ENCODE measurements around the gene KRT86.

The KRT86 gene

DNA sequence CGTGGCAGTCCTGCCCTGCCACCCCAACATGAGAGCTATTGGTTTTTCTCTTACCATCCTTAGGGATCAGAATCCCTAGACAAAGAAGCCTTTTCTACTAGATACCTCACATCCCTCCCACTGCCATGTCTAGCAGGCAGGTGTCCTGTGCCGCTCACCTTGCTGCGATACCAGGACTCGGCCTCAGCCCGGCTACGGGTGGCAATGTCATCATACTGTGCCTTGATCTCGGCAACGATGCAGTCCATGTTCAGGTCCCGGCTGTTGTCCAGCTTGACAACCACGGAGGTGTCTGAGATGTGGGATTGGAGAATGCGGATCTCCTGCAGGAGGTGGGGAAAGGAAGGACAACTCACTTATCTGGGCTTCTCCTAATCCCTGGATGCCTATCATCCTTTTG is 42.3 kb downstream of the KRT86 start:
- no peak for ATAC-seq

DNA sequence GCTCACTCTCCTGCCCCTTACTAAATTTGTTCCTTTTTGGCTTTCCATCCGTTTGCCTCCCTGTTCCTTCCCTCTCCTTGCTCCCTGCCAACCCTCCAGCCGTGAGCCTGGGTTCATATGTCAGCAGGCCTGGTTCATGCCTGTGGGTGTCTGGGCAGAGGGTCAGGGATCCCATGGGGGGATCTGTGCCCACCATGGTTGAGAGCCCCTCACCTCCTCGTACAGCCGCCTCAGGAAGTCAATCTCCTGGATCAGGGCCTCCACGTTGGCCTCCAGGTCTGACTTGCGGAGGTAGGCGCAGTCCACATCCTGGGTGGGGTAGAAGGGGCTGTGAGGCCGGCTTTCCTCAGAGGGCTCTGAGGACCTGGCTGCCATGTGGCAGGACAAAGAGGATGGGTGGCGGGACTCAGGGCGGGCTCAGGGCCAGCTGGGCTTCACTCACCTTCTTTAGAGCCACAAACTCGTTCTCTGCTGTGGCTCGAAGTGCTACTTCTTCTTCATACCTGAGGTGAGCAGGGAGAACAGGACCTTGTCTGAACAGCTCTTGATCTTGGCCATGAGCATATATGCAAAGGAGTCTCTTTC is 43.1 kb downstream of the KRT86 start:
- no peak for ATAC-seq

DNA sequence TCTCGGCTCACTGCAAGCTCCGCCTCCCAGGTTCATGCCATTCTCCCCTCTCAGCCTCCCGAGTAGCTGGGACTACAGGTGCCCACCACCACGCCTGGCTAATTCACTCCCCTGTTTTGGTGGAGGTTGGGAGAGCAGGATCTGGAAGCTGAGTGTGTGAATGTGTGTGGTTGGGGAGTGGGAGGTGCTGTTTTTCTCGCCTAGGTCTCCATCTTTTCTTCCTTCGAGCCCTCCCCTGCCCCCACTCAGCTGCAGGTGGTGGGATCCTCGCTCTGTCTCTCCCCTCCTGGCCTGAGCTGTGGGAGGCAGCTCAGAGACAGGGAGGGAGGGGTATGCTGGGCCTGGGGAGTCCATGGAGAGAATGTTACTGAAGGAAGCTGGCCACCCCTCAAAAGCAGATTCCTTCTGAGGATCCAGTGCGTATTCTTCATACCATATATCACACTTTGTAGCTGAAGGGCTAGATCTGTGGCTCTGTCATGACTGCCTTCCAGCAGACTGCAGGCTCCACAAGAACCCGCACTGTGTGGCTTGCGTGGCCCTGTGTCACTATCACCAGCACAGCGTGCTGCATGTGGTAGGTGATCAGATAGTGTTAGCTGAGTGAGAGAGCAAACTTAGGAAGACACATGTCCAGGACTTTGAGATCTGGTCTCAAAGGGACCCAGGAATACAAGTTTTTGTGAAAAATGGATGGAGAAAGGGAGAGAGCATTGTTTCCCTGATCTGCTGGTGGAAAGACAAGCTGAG is 44.0 kb downstream of the KRT86 start:
- ATAC-seq: no peak

DNA sequence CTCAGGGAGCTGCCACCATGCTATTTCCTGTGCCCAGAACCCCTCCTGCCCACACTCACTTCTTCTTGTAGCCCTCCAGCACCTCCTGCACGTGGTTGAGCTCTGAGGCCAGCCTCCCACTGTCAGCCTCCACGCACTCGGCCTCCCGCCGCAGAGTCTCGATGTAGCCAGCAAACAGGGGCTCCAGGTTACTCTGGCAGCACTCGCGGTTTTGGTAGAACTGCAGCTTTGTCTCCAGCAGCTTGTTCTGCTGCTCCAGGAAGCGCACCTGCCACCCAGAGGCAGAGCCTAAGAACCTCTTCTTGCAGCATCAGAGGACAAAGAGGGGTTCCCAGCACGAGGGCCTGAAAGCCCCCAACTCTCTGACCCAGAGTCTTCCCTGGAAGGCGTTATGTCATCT is 44.7 kb downstream of the KRT86 start:
- no peak for ATAC-seq

DNA sequence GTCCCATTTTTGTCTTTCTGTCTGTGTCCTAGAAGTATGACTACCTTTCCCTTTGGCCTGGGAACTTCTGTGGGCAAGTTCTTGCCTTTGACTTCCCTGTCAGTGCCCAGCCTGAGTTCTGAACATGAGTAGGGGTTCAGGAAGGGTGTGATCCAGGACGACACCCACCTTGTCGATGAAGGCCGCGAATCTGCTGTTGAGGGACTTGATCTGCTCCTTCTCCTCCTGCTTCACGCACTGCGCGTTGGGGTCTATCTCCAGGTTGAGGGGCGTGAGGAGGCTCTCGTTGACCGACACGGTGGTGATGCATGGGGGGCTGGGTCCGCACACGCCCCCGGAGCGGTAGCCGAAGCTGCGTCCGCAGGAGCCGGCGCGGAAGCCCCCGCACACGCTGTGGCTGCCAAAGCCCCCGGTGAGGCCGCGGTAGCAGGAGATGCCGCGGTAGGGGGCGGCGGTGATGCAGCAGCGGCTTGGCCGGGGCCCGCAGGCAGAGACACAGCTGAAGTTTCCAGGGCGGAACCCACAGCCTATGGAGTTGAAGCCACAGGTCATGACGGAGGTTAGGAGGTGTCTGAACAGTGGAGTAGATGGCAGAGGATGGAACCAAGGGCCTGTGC is 46.4 kb downstream of the KRT86 start, which contains the start of gene KRT83:
Gene KRT83, minus strand, starts transcription at position 615 of the 617 bp plus-strand sequence. Its CDS starts 63 bp downstream, at position 552.
- ATAC-seq: no peak

DNA sequence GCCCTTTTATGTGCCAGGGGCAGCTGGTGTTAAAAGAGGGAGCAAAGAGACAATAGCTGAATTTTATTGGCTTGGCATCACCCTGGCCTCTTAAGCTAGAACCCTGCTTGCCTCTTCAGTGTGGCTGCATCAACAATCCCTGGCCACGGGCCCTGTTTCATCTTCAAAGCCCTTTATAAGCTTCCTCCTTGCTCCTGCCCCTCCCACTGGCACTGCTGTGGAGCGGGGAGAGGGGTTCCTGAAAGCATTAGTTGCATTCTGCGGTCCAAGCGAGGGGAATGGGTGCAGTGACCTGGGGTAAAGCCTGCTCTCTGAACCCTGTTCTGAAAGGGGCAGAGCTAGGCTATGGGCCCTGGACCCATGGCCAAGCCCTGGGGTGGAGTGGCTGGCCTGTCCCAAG is 47.0 kb downstream of the KRT86 start:
- ATAC-seq: no peak

DNA sequence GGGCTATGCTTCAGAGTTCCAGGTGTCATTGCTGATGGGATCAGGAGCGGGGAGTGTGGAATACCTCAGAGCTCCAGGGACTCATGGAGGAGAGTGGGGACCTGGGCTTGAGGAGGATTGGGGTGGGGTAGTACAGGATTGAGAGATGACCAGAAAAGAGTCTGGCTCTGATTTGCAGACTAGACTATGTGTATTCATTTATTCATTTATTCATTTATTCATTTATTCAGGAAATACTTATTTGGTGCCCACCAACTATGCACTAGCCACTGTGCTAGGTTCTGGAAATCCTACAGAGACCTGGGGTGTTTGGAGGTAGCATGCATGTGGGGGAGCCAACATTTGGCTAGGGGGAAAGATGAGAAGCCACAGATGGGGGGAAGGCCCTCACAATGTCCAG is 47.6 kb downstream of the KRT86 start:
- no peak for ATAC-seq

DNA sequence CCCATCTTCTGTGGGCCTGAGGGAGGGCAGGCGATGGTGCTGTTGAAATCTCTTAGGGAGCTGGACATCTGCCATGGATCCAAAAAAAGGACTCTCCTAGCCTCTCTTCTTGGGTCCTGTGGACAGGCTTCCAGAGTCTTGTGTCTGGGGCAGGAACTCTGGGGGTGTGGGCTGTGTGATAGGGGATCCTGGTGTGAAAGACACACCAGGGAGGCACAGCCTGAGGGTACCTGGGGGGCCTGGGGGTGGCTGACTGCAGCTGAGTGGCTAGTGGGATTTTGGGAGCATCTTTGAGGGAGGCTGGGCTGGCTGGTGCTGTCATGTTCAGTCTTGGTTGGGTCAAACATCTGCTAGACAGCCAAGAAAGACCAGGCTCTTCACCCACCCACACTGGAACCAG is 48.6 kb downstream of the KRT86 start:
- ATAC-seq: no peak

DNA sequence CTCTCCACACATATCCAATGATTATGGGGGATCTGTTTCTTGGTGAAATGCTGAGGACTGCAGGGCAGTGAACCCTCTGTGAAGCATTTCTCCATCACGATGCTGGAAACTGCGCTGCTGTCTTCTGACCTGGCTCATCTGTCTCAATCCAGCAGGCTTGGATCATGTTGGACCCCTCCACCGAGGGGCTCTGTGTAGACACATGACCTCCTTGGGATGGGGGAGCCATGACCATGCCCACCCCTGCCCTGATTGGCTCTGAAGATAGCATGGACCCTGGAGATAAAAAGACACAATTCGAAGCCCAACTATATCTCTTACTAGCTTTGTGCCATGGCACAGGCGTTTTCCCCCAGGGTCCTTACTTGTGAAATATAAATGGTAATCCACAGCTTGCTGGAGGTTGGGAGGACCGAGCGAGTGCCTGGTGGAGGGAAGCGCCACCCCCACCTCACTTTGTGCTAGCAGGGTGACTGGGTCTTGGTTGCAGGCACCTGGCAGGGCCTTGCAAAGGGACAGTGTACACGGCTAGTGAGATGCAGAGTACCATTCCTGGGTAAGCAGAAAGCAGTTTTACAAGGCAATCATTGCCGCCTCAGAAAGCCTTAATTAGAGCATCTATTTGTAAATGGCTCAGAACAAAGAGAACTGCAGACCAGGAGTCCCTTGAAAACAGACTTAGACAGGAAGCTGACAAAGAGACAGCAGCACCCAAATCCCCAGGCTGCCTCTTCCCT is 49.1 kb downstream of the KRT86 start:
- no peak for ATAC-seq

DNA sequence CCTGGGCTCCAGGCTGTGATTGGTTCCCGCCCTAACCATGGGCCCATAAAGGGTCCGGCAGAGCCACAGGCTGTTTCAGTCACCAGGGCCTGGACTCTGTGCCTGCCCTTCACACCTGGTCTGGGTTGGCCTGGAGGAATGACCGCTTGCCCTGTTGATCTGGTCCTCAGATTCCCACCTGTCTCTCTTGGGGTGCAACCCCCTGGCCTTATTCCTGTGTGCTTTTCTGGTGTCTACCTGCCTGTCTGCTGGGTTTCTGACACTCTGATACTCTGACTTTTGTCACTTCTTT is 49.7 kb downstream of the KRT86 start:
- no peak for ATAC-seq

DNA sequence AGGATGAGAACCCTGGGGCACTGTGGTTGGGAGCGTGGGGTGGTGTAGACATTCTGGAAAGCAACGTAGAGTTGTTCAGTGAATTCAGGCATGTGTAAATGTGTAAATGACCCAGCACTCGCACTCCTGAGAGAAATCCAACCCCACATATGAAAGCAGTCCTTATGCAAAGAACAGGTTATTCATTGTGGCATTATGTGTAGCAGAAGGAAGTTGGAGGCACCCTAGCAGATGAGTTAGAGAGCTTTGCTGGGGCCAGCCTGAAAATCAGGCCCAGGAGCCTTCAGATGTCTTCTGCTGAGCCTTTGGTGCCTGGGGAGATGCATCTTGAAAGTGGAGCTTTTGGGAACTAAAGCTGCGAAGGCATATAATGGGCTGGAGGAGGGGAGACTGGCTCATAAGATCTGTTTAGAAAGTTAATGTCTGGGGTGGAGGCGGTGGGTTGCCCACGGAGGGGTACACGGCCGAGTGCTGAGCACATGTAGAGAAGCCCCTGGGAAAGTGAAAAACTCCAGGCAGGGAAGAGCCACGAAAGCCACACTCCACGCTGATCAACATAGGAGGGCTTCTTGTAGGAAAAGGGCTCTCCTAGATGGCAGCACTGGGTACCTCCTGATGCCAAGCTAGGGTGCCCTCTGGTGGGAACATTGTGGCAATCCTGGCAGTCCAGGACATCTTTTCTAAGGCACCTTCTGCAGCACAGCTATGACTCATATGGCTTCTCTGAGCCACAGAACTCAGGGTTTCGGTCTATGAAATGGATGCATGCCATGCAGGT is 52.8 kb downstream of the KRT86 start:
- ATAC-seq: peak; percentile 96 to 97

DNA sequence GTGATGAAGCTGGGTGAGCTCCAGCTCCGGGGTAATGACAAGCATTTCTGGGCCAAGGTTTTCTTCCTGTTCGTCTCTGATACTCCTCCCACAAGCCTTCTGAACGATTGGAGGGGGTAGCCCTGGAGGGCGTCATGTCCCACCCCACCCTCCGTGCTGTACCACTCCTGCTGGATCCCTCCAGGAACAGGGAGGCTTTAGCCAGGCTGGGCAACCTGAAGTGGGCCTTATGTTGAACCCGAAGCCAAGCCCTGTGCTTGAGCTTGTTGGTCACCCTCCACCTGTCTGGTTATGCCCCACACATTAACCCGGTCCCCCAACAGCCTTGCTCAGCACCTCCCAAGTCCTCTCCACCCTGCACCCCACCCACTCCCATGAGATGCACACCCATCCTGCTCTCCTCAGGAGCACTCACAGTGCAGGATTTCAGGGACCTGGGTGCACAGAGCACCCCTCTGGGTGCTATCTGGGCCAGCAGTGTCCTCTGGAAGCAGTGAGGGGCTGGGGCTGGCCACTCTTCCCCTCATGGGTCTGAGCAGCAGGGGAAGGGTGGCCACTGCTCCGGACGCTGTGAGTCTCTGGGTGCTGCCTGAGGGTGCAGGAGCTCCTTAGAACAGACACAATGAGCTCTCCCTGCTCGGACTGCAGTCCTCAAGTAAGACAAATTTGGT is 53.5 kb downstream of the KRT86 start:
- no peak for ATAC-seq

DNA sequence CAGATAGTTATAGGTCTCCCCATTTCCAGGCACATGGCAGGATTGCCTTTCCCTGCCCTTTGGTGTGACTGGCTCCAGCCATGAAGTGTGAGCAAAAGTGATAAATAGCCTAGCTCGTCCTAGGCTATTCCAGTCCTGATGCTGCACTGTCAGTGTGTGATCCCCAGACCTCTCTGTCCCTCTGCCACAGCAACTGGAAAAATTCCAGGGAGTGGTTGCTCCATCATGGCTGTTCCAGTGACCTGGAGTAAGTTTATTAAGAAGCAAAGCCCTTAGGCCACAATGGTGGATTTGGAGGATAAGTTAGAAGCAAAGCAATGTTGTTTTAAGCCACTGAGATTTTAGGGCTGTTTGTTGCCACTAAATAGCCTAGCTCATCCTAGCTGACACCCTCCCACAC is 56.6 kb downstream of the KRT86 start:
- ATAC-seq: no peak

DNA sequence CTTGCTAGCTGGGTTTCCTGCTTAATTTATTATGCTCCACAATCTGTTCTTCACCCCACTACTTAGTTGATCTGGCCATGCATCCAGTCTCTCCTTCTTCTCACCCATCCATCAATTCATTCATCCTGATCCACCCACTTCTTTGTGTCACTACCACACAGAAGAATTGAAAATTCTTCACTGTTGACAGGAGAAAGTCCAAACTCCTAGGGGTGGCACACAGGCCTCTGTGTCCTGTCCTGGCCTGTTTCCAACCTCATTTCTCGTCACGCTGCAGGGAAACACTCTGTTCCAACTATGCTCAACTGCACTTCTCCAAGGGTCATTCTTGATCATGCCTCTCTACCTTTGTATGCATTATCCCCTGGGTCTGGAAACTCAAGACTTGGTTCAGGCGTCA is 57.4 kb downstream of the KRT86 start:
- ATAC-seq: no peak

DNA sequence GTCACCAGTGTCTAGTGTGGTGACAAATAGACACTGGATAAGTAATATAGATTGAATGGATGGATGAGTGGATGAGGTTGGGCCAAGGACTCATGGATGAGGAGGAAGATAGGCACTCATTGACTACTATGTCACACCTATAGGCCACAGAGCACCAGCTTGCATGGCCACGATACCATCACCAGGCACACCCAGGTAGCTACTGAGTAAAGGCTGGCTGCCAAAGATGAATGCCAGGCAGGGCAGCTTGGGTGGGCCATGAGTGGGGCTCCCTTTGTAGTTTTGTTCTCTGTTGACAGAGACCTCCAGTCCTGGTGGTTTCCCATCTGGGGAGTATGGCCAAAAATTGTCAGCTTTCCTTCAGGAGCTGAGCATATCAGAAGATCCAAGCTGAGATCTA is 57.9 kb downstream of the KRT86 start:
- no peak for ATAC-seq

DNA sequence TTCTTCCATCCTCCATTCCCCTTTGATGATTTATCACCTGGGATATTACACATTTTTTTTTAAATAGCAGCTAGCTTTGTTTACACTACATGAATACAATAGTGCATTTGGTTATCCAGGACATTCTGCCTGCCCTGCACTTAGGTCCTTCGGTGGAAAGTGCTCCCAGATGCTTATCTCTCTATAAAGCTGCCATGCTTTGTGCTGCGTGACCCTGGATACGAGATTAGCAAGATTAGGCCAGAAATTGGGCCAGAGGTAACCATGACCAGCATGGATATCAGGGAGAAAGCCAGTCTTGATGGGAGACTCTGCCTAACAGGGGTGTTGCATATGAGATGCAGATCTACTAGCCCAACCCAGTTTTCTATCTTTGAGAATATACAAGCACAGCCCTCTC is 58.9 kb downstream of the KRT86 start:
- no peak for ATAC-seq

DNA sequence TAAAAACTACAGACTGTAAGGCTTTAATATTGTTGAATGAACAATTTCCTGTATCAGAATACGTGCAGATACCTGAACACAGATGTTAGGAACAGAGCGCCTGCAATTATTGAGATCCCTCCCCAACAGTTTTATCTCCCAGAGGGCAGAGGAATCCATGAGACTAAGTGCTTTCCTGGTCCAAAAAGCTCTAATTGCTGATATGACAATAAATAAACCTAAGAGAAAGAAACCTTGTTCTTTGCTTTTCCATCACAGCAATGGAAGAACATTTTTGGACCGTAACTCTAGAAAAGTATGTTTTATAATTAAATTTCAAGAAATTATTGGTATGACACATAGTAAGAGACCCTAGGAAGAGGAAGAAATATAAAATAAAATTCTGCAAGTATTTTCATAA is 59.7 kb downstream of the KRT86 start:
- ATAC-seq: no peak

DNA sequence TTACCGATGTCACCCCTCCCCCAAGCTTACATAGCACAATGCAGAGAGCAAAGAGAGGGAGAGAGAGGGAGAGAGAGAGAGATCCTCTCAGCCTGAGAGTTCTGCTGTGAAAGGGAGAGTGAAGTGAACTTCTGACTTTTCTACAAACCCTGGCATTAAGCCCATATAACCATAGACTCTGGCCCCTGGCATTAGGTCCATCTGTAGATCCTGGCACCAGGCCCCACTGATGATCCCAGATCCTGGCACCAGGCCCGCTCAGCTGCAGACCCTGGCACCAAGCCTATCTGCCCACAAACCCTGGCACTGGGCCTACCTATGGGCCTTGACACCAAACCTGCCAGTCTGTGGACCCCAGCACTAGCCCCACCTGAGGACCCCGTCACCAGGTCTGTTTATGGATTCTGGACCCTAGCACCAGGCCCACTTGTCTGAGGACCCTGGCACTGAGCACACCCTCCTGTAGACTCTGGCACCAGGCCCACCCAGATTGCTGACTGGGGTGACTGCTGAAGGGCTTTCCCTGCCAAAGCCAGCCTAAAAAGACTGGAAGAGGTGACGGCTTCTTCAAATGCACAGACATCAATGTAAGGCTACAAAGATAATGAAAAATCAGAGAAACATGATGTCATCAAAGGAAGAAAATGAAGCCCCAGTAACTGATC is 61.3 kb downstream of the KRT86 start:
- no peak for ATAC-seq

DNA sequence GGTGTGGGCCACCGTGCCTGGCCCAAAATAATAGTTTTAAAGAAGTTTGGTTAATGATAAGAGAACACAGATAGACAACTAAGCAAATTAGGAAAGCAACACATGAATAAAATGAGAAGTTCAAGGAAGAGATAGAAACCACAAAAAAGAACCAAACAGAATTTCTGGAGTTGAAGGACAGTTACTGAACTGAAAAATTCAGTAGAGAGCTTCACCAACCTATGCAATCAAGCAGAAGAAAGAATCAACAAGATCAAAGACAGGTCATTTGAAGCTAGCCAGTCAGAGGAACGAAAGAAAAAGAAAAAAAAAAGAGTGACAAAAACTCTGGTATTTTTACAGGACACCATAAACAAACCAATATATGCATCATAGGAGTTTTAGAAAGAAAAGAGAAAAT is 62.2 kb downstream of the KRT86 start:
- no peak for ATAC-seq

DNA sequence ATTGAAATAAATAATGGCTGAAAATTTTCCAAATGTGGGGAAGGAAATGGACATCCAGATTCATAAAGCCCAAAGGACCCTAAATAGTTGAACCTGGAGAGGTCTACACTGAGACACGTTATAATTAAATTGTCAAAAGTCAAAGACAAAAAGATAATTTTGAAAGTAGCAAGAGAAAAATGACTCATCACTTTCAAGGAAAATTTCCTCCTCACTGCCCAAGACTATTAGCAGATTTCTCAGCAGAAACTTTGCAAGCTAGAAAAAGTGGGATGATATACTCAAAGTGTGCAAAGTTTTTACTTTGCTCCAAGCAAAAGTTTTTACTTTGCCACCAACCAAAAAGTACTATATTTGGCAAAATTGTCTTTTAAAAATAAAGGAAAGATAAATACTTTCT is 62.6 kb downstream of the KRT86 start:
- ATAC-seq: no peak

DNA sequence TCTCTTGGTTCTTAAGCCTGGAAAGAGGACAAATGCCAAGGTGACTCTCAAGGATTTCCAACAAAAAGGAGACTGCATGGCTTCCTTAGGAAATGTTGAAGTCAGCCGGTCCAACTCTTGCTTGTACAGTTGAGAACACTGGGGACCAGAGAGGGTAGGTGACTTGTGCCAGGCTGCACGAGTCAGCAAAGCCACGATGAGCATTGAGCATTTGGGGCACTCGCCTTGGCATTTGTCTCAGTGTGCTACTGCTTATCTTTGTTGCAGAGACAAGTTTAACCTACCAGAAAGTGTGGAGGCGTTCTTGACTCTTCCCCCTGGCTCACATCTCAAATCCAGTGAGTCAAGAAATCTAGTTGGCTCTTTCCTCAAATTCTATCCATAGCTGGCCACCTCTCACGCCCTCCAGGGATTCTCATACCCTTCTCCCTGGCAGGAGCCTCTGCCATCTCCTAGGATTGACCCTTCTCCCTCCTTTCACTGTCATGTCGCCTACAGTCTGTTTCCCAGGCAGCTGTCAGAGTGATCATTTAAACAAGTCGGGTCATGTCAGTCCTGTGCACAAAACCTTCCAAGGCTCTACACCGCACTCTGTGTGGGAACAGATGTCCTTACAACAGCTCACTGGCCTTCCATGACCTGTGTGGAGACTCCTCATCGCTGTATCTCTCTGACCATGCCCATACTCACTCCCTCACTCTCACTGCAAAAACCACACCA is 64.0 kb downstream of the KRT86 start:
- no peak for ATAC-seq
